Measurements from ENCODE around the gene FASN.

DNA sequence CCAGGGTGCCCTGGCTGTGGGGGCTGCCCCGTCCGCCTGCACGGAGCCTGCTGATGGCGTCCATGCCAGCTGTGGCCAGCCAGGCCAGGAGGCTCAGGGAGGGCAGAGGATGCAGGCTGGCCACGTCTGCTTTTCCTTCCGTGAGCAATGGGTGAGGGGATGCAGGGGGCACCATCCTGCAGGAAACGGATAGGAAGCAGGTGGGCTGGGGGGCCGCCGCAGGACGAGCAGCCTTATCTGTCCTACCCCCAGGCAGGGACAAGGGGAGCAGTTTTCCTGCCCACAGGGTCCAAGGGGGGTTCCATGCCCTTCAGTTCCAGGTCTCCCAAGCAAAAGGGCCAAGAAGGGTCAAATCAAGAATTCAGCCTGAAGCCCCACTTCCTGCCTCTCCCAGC is 39.2 kb downstream of the FASN start:
- TF ChIP-seq EZH2 (IDR thresholded peaks at IDR 0.05; ENCODE audit: insufficient read depth, poor library complexity, severe bottlenecking) (no peak), EZH2phosphoT487 (IDR thresholded peaks at IDR 0.05; ENCODE audit: insufficient read depth, low read depth) (no peak)

Measured in GM23248 (cell line).